Colonic mucosa (tissue), 4 donors: ENCODE measurements around the gene PPP2R5D. TPM values are rescaled to one million over a fixed set of nuclear protein-coding genes. Genes with fewer than 3 reads are reported as not detected.

ENCODE experiments used
- DNase-seq: peaks from one replicate; pipeline ENCODE4 v3.0.0-alpha.2; 2020
- H3K27ac ChIP-seq: fragments of 200-600 bp; one replicate; pipeline ENCODE4 v1.8.0; 2021
- H3K27me3 ChIP-seq: fragments of 200-600 bp; one replicate; pipeline ENCODE4 v1.8.0; 2021
- H3K36me3 ChIP-seq: fragments of 200-600 bp; one replicate; pipeline ENCODE4 v1.8.0; 2021
- H3K4me1 ChIP-seq: fragments of 200-600 bp; one replicate; pipeline ENCODE4 v1.8.0; 2021; ENCODE audit warnings: mild to moderate bottlenecking
- H3K4me3 ChIP-seq: fragments of 200-600 bp; one replicate; pipeline ENCODE4 v1.8.0; 2021
- H3K9ac ChIP-seq, 2 donors: one replicate each; pipeline ENCODE4 v1.7.0; 2013; ENCODE audit warnings: control low read depth in 2 of 2, low read depth in 2 of 2, low read length in 2 of 2
- H3K9me3 ChIP-seq: fragments of 200-600 bp; one replicate; pipeline ENCODE4 v1.8.0; 2021
- intact Hi-C: fragments of 100-400 bp; cut with DNase I; formaldehyde crosslinking; loops from one replicate; pipeline ENCODE4 v1.14.1; 2022
- total RNA-seq, 2 donors: library from RNA; stranded (reverse); fragmentation: NEBNext Ultra II Directional in 1 of 2; extraction: Animal tissue kit (Norgen Biotek cat#: 25700) in 1 of 2; gene quantifications; one replicate each; pipeline ENCODE4 v1.2.1, GENCODE V29; 2021
- TF ChIP-seq, protein P1 (sequence below): fragments of 200-600 bp; IDR thresholded peaks from one replicate; pipeline ENCODE4 v1.8.0; 2022; ENCODE audit warnings: antibody characterized with exemption, mild to moderate bottlenecking
- donor health status: healthy.
- donor health status: DM: no; HTN: no; CAD: no.
- donor health status: DM: no; HTN: no; CAD: no.

PPP2R5D gene
- total RNA-seq, 2 donors from 2014 or later = 38.5 to 49.7 TPM

DNA sequence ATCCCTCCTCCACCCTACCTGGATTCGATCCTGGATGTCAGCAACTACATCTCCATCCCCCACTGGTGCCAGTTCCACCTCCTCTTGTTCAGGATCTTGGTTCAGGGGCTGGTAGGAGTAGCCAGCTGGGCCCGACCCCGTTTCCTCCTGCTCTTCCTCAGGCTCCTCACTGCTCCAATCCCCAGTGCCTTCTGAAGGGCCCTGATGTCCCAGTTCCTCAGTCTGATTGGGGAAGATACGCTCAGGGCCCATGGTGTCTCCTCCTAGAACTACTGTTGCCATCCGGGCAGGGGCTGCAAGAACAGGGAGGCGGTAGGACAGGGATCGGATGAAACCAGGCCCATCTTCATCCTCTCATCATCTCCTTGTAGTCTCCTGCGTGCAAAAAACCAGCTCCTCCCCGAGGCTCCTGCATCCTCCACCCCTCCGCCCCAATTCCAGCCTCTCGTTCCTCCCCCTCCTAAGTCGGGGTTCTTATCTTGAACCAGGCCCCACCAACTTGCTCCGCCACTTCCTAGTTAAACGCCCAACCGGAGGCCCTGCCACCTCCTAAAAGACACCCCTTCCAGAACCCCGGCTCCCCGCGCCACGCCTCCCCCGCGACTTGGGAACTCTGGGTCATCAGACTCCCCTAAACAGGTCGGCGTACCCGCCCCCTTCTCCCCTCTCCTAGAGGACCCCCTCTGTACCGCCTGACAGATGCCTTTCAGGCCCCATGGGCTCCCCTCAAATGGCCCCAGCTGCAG lies 28.9 kb downstream of the PPP2R5D start:
- Histone ChIP-seq H3K9me3 (no peaks in the 10 kb centered on the region), H3K9ac (peak overlapping the region; percentile 80 to 82), H3K4me3 (peak overlapping the region; percentile 67), H3K27ac (peak overlapping the region; percentile 33), H3K4me1 (peaks cover 14% of the 10 kb centered on the region), H3K27me3 (no peaks in the 10 kb centered on the region), H3K36me3 (no peaks in the 10 kb centered on the region)
- intact Hi-C loops = no loop called here
- TF ChIP-seq, protein P1, sequence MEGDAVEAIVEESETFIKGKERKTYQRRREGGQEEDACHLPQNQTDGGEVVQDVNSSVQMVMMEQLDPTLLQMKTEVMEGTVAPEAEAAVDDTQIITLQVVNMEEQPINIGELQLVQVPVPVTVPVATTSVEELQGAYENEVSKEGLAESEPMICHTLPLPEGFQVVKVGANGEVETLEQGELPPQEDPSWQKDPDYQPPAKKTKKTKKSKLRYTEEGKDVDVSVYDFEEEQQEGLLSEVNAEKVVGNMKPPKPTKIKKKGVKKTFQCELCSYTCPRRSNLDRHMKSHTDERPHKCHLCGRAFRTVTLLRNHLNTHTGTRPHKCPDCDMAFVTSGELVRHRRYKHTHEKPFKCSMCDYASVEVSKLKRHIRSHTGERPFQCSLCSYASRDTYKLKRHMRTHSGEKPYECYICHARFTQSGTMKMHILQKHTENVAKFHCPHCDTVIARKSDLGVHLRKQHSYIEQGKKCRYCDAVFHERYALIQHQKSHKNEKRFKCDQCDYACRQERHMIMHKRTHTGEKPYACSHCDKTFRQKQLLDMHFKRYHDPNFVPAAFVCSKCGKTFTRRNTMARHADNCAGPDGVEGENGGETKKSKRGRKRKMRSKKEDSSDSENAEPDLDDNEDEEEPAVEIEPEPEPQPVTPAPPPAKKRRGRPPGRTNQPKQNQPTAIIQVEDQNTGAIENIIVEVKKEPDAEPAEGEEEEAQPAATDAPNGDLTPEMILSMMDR = no peak
- no peak for DNase-seq

- no peaks in the 10 kb centered on the region for H3K9me3 ChIP-seq
- intact Hi-C loops = no loop called here
- no peaks in the 10 kb centered on the region for H3K36me3 ChIP-seq
- H3K4me3 ChIP-seq = peak within 1 kb of the TSS; percentile 67
- peaks cover 14% of the 10 kb centered on the region for H3K4me1 ChIP-seq
- DNase-seq = peak; percentile 100
- H3K27ac ChIP-seq = peak within 1 kb of the TSS; percentile 60
- H3K9ac ChIP-seq = peak within 1 kb of the TSS; percentile 80 to 82
- no peaks in the 10 kb centered on the region for H3K27me3 ChIP-seq
- TF ChIP-seq, protein P1 = no peak
Measured at GRCh38 chr6:43013843-43014433, 29.6 kb downstream of the PPP2R5D start, which contains the start of the genes KLHDC3 and MEA1. KLHDC3 (plus strand) TSS chr6:43014249; CDS start chr6:43017193, 2,944 bp downstream. MEA1 (minus strand) TSS chr6:43013946; CDS start chr6:43013813, 133 bp downstream.

- no peaks in the 10 kb centered on the region for H3K9me3 ChIP-seq
- peak overlapping the region; percentile 60 for H3K27ac ChIP-seq
- DNase-seq = no peak
- H3K9ac ChIP-seq = peak overlapping the region; percentile 44 to 79
- intact Hi-C loops = no loop called here
- H3K36me3 ChIP-seq = no peaks in the 10 kb centered on the region
- TF ChIP-seq, protein P1 = no peak
- H3K4me1 ChIP-seq = peaks cover 14% of the 10 kb centered on the region
- peak overlapping the region; percentile 67 for H3K4me3 ChIP-seq
- no peaks in the 10 kb centered on the region for H3K27me3 ChIP-seq
Measured at GRCh38 chr6:43014434-43014909, 30.1 kb downstream of the PPP2R5D start.

DNA sequence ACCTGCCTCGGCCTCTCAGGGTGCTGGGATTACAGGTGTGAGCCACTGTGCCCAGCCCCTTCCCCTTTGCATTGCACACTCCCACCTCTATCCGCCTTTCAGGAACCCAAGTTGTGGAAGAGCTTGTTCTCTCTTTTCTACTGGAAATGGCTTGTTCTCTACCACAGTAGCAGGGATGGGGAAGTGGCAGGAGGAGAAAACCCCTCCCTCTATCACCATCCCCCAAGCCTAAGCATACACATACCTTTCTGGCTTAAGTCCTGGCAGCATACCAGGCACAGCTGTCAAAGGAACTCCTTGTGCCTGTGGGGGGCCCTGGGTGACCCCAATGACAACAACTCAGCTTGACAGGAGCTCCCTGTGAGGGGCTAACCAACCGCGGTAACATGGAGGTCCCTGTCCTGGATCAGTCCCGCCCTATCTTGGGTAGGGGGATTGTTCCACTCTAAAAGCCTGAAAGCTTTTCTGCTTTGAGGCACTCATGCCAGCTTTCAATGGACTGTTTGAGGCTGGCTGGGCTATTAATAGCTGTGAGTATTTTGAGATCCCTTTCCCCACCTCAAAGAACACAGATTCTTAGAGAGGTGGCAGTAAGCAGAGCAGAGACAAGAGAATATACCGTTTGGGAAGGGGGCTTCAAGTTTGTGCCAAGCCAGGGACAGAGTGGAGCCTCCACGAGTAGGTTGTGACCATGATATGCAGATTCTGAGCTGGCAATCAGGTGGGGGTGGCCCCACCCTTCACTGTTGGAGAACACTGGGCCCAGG lies 32.0 kb downstream of the PPP2R5D start:
- no peak overlapping the region for H3K9ac ChIP-seq
- no peaks in the 10 kb centered on the region for H3K27me3 ChIP-seq
- no peaks in the 10 kb centered on the region for H3K36me3 ChIP-seq
- TF ChIP-seq, protein P1 = no peak
- H3K27ac ChIP-seq = no peak overlapping the region
- no peaks in the 10 kb centered on the region for H3K9me3 ChIP-seq
- intact Hi-C loops = no loop called here
- H3K4me3 ChIP-seq = no peak overlapping the region
- peaks cover 14% of the 10 kb centered on the region for H3K4me1 ChIP-seq
- no peak for DNase-seq

- TF ChIP-seq, protein P1 = no peak
- no peak overlapping the region for H3K9ac ChIP-seq
- H3K4me1 ChIP-seq = peaks cover 14% of the 10 kb centered on the region
- H3K9me3 ChIP-seq = no peaks in the 10 kb centered on the region
- no peaks in the 10 kb centered on the region for H3K36me3 ChIP-seq
- intact Hi-C loops = no loop called here
- H3K4me3 ChIP-seq = no peak overlapping the region
- H3K27ac ChIP-seq = no peak overlapping the region
- no peaks in the 10 kb centered on the region for H3K27me3 ChIP-seq
- no peak for DNase-seq
Measured at GRCh38 chr6:43016943-43017334, 32.6 kb downstream of the PPP2R5D start.
